Measurements from ENCODE around the gene HERC6. TPM values are rescaled to one million over a fixed set of nuclear protein-coding genes. Genes with fewer than 3 reads are reported as not detected.
"Not testable (repeated sequence)": the region's sequence is repeated elsewhere in the genome, so short reads cannot be mapped to it uniquely, and the experiment has no call there.

Gene HERC6
- total RNA-seq = 18.1 TPM

DNA sequence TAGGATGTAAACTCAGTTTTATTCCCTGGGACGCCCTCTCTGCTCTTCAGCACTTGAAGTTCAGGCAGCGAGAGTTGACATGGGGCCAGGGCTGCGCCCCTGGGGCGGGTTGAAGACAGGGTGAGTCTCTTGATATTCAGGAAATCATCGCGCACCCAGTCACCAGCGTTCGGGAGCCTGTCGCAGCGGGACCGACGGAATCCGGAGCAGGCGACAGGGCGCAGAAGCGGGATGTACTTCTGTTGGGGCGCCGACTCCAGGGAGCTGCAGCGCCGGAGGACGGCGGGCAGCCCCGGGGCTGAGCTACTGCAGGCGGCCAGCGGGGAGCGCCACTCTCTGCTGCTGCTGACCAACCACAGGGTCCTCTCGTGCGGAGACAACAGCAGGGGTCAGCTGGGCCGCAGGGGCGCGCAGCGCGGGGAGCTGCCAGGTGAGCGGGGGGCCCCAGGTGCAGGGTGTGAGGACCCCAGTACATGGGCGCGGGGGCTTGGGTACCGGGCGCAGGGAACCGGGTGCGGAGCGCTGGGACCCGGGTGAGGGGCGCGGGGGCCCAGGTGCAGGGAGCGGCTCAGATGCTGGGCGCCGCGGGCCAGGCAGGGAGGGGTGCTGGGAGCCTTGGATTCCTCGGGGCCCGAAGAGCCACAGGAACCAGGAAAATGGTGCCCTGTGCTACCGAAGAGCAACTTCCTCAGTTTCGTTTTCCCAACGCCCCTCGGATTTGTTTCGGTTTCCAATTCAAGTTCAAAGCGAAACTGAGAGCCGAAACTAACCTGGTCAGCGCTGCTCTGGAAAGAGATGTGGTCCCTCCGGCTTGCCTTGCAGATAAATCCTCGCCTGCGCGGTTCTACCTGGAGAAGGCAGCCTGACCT is at the start of gene HERC6:
HERC6 (plus strand) TSS at position 162 of the 869 bp plus-strand sequence; CDS start at position 232, 70 bp downstream.
- peak; percentile 83 for DNase-seq

DNA sequence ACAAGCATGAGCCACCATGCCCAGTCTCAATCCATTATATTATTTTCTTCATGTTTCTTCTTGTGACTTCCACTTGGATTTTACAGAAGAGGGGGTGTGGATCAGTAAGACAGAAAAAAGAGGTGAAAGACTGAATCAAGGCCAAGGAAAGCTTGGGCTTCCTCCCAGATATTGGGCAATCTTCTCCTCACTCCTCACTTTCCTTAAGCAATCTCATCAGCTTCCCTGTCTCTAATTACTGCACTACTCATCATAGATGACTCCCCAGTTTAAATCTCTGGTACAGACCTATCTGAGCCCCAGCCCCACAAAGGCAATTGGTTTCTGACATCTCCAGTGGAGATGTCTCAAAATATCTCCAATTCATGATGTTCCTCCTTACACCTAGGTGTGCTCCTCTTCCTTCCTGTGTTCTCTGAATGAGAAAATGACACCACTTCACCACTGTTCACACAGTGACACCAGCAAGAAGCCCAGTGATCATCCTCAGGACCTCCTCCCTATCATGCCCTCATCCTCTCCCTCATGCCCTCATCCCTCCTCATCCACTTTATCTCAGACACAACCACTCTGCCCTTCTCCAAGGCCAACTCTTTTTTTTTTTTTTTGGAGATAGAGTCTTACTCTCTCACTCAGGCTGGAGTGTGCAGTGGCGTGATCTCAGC is 44.8 kb upstream of the HERC6 start:
- no peak for DNase-seq

DNA sequence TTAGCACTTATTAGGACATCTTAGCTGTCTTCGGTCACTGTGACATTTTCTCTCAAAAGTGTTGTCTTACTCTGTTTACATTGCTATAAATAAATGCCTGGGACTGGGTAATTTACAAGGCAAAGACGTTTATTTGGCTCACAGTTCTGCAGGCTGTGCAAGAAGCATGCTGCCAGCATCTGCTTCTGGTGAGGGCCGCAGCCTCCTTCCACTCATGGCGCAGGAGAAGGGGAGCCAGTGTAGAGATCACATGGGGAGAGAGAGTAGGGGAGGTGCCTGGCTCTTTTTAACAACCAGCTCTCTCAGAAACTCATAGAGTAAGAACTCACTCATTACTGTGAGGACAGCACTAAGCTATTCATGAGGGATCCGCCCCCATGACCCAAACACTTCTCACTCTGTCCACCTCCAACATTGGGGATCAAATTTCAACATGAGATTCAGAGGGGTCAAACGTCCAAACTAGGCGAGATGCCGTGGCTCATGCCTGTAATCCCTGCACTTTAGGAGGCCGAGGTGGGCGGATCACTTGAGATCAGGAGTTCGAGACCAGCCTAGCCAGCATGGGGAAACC is 43.5 kb upstream of the HERC6 start:
- no peak for DNase-seq

DNA sequence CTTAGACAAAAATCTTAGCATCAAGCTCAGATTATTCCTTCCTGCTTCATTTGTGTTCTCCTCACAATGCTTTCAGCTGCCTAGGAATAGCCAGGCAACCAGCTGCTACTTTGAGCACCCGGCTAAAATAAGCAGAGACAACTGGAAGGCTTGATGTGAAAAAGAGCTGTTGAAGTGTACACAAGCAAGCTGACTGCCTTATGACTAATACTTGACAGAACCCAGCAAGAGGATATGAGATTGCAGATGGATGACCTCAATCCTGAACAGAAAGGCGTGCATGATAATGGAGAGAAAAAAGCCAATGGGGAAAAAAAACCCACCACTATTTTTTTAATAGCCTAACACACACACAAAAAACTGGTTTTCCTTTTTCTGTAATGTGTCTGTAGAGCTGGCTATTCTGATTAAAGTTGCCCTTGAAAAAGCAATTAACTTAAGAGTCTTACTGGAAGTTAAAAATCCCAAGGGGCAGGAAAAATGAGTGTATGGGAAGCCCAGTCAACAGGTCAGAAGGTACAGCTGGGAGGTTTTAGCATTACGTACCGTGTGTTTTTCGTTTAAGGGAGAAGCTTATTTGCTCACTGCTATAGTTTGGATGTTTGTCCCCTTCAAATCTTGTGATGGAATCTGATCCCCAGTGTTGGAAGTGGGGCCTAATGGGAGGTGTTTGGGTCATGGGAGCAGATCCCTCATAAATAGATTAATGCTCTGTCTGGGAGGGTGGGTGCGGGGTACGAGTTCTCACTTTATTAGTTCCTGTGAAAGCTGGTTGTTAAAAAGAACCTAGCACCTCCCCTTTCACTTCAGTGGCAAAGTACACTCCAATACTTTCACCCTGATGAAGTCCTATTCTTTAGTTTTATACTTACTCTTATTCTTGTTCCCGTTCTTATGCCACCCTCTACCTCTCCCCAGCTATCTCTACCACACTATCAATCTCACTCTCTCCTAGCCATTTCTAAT is 37.1 kb upstream of the HERC6 start:
- DNase-seq = peak; percentile 94

DNA sequence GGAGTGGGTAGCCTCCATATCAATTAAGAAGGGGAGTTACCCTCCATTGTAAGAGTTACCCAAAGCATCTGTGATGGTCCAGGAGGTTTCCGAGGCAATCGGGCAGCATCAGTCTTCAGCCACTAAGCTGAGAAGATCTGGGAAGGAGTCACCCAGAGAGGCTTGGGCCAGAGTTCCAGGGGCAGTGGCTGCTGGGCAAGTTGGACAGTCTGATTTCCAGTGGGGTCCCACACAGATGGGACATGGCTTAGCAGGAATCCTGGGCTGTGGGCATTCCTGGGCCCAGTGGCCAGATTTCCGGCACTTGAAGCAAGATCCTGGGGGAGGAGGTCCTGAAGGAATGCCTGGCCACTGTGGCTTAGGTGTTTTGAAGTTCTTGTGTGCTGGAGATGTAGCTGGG is 31.8 kb upstream of the HERC6 start:
- DNase-seq = not testable (repeated sequence)

DNA sequence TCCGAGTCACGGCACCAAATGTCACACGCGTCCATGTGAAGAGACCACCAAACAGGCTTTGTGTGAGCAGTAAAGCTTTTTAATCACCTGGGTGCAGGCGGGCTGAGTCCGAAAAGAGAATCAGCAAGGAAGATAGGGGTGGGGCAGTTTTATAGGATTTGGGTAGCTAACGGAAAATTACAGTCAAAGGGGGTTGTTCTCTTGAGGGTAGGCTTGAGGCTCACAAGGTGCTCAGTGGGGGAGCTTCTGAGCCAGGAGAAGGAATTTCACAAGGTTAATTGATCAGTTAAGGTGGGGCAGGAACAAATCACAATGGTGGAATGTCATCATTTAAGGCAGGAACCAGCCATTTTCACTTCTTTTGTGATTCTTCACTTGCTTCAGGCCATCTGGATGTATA is 29.9 kb upstream of the HERC6 start:
- DNase-seq = not testable (repeated sequence)

DNA sequence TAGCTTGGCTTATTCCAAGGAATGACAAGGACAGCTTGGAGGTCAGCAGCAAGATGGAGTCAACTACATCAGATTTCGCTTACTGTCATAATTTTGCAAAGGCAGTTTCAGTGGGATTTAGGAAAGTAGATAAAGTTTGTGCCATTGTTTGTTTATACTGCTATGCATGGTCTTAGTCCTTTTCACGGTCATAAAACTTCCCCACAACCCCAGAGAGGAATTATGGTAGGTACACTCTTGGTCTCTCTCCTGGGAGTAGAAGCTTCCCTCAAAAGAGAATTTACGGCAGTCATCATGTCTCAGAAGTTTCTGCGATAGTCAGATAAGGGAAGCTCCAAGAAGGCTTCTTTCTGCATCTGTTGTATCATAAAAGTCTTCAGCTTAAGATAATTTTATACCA is 27.9 kb upstream of the HERC6 start:
- DNase-seq = no peak

DNA sequence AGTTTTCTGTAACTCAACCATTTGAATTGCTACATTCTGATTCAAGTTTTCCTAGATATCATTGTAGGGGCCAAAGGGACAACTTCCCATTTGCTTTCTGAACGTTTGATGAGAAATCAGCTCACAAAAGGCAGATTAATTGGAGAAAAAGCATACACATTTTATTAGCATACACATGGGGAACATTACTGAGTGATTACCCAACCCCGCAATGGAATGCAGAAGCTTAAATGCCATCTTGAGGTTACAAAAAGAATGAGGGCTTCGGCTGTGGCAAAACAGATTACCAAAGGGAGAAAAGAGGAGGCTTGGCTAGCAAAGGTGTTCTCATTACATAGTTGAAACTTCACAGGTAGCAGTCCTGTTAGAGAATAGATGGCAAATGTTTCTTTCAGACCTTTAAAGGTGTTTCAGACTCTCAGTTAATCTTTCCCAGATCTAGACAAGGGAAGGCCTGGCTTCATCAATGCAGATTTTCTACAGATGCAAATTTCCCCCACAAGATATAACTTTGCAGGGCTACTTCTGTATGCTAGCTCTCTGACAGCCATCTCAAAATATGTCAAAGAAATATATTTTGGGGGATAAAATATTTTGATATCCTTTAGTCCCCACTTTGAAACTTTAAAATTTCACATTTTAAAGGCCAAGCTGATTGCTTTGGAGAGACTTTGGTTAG is 26.5 kb upstream of the HERC6 start:
- no peak for DNase-seq

DNA sequence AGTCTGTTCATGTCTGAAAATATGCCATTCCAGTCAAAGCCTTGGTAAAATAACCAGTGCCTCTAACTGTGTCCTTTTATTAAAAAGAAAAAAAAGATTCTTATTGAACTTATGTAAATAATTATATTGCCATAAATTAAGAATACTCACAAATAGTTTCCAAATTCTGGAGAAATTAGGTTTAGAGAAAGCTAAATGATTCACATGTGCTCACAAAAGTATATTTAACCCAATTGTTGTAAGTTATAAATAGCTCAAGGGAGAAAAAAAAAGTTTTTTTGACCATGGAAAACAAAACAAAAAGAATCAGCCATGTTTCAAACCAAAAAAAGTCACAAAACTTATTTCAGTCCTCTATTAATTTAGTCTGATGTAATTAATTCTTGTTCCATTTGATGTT is 25.3 kb upstream of the HERC6 start:
- DNase-seq = no peak

DNA sequence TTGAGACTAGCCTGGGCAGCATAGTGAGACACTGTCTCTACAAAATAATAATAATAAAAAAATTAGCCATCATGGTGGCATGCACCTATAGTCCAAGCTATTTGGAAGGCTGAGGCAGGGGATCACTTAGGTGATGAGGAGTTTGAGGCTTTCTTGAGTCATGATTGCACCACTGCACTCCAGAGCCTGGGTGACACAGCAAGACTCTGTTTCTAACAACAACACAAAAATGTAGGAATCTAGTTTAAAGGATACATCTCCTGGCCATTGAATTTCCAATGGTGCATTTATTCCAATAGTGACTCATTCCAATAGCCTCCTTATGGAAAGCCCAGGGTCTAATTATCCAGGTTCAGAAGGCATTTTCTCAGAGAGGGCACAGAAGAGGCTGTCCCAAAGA is 21.9 kb upstream of the HERC6 start:
- DNase-seq = no peak

DNA sequence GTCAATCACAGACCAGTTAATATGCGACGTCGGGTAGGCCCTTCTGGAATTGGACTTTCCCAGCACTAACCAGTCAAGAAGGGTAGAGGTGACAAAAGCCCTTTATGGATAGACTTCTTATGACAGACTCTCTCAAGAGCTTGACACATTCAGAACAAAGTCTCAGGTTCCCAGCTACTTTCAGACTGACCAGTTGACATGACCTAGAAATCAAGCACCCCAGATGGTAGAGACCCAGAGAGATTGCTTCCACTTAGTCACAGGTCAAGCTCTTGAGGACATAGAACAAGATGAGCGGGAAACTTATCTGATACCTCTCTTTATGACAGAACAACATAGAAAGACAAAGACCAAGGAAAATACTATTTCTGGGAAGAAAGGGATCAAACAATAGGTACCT is 21.4 kb upstream of the HERC6 start:
- no peak for DNase-seq

DNA sequence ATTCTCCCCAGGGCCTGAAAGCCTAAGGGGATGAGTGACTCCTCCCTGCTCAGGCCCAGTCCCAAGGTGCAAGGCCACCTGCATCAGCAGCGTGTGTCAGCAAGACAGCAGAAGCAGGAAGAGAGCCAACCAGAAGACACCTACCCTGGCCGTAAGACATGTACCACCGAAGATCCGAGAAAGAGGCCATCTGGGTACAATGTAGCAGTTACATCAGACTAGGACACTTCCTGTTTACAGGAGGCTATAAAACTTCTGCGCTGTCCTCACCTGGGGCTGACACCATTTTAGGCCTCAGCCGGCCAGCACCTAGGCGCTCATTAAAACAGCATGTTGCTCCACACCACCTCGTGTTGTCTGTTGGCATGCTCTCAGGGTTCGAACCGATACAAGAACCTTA is 19.1 kb upstream of the HERC6 start:
- no peak for DNase-seq

DNA sequence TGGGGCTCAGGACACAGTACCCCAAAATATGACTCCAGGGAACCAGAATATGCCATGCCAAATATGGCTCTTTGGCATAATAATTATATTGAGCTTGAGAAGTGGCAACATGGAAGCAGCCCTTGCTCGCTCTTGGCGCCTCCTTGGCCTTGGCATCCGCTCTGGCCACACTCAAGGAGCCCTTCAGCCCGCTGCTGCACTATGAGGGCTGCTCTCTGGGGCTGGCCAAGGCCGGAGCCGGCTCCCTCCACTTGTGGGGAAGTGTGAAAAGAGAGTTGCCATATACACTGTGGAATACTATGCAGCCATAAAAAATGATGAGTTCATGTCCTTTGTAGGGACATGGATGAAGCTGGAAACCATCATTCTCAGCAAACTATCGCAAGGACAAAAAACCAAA is 18.4 kb upstream of the HERC6 start:
- no peak for DNase-seq

DNA sequence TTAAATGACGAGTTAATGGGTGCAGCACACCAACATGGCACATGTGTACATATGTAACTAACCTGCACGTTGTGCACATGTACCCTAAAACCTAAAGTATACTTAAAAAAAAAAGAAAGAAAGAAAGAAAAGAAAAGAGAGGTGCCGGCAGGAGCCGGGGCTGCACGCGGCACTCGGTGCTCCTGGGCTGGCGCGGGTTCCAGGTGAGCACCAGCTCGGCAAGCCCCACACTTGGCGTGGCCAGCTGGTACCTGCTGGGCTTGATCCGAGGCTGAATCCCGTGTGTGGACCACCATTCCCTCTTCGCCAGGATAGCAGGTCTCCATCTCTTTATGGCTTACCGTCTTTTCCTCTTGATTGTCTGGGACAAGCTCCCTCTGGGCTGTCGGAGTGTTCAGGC is 17.9 kb upstream of the HERC6 start:
- DNase-seq = no peak

DNA sequence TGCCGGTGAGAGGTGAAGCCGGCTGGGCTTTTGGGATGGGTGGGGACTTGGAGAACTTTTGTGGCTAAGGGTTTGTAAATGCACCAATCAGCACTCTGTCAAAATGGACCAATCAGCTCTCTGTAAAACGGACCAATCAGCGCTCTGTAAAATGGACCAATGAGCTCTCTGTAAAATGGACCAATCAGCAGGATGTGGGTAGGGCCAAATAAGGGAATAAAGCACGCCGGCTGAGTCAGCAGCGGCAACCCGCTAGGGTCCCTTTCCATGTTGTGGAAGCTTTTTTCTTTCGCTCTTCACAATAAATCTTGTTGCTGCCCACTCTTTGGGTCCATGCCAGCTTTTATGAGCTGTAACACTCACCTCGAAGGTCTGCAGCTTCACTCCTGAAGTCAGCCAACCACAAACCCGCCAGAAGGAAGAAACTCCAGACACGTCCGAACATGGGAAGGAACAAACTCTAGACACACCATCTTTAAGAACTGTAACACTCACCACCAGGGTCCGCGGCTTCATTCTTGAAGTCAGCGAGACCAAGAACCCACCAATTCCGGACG is 17.4 kb upstream of the HERC6 start:
- not testable (repeated sequence) for DNase-seq

DNA sequence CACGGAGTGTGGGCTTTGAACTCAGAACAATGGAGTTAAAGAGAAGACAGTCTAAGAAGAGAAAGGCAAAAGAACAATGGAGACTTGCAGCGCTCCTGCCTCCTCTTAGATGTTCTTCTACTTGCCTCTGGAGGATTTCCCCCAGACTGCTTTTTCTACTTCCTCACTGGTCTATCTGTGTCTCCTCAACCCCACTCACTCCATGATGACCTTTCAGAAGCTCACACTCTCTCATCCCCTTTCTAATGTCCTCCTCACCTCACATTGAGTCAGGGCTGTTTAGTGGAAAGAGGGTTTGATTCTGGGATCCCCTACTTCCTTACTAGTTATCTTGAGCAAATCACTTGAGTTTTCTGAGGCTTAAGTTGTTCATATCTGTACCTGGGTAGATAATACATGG is 12.2 kb upstream of the HERC6 start:
- DNase-seq = no peak

DNA sequence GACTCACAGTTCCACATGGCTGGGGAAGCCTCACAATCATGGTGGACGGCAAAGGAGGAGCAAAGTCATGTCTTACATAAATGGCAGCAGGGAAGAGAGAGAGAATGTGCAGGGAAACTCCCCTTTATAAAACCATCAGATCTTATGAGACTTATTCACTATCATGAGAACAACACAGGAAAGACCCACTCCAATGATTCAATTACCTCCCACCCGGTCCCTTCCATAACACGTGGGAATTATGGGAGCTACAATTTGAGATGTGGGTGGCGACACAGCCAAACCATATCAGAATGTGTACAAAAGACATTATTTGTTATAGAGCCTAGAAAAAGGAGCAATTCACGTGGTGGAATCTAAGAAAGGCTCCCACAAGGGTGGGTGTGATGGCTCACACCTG is 10.8 kb upstream of the HERC6 start:
- no peak for DNase-seq

DNA sequence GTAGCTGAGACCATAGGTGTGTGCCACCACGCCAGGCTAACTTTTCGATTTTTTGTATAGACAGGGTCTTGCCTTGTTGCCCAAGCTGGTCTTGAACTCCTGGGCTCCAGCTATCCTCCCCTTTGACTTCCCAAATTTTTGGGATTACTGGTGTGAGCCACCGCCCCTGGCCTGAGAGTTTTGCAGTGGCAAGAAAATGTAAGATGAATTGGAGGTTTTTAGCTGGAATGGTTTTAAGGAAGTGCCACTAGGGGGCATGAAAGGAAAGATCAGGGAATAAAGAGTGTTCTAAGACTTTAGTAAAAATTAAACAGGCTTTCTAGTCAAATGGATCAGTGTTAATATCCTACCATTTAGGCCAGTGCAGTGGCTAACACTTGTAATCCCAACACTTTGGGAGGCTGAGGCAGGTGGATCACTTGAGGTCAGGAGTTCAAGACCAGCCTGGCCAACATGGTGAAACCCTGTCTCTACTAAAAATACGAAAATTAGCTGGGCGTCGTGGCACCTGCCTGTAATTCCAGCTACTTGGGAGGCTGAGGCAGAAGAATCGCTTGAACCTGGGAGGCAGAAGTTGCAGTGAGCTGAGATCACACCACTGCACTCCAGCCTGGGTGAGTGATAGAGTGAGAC is 9.4 kb upstream of the HERC6 start:
- peak; percentile 43 for DNase-seq

DNA sequence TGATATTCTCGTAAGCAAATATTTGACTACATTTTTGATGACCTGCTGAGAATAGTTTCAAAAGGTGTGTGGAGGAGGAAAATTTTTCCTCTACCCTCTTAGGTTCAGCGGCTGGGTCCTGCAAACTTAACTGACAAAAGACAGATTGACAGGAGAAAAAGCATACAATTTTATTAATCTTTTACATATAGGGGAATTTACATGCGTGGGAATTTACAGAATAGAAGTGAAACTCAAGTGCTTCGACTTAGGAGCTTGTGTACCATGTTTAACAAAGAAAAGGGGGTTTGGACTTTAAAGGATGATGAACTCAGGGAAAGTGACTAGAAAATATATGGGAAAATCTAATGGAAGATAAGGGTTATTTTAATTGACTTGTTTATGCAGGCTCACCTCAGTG is 2.5 kb downstream of the HERC6 start:
- no peak for DNase-seq

DNA sequence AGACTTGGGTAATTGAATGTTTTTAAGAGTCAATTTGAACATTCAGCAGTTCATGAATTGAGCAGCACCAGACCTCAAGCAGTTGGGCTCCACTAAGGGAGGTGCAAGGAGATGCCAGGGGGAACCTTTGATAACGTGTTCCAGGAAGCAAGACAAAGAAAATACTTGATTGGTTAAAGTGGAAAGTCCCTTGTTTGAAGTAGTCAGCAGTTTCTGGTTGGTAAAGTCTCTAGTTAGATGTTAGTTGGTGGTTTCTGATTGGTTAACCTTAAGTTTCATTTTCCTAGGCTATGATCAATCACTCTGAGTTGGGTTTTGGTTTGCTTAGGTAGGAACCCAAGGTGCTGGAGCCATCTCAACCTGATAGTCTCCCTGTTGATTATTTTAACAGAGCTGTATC is 4.0 kb downstream of the HERC6 start:
- no peak for DNase-seq

DNA sequence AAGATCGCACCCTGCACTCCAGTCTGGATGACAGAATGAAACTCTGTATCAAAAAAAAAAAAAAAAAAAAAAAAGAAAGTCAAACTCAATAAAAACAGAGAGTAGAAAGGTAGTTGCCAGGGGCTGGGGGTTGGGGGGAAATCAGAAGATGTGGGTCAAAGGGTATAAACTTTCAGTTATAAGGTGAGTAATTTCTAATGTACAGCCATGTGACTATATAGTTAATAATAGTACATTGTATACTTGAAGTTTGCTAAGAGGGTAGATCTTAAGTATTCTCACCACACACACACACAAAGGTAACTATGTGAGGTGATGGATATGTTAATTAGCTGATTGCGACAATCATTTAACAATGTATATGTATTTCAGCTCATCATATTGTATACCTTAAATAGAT is 11.5 kb downstream of the HERC6 start:
- no peak for DNase-seq

Measured in tongue (tissue), 2 donors.